Heart left ventricle (tissue), 16 donors: ENCODE data around the gene TLL1. TPM values are rescaled to one million over a fixed set of nuclear protein-coding genes. Genes with fewer than 3 reads are reported as not detected.

Experiments used
- ATAC-seq, 4 donors: fragments of 200-7000 bp; cut with Tn5 transposase; one replicate each; pipeline ENCODE4 v1.9.1; 2020 to 2022; ENCODE audit warnings: moderate library complexity in 4 of 4, mild to moderate bottlenecking in 3 of 4, moderate number of reproducible peaks in 1 of 4
- DNase-seq, 5 donors: peaks; one replicate each; pipeline ENCODE4 v3.0.0-alpha.2; 2020
- H3K27ac ChIP-seq, 12 donors: fragments of 200-600 bp; sonication (generic) in 4 of 12; one replicate each; pipeline versions ENCODE4 v1.5.0 to v1.8.0; 2016 to 2022; ENCODE audit warnings: mild to moderate bottlenecking in 2 of 12
- H3K27me3 ChIP-seq, 9 donors: fragments of 200-600 bp; sonication (generic) in 2 of 9; one replicate each; pipeline versions ENCODE4 v1.5.1 to v1.8.0; 2016 to 2022; ENCODE audit warnings: mild to moderate bottlenecking in 3 of 9
- H3K36me3 ChIP-seq, 9 donors: fragments of 200-600 bp; sonication (generic) in 2 of 9; one replicate each; pipeline versions ENCODE4 v1.5.0 to v1.8.0; 2018 to 2022; ENCODE audit warnings: mild to moderate bottlenecking in 2 of 9
- H3K4me1 ChIP-seq, 12 donors: fragments of 200-600 bp; sonication (generic) in 4 of 12; one replicate each; pipeline versions ENCODE4 v1.5.0 to v1.8.0; 2016 to 2022; ENCODE audit warnings: mild to moderate bottlenecking in 3 of 12
- H3K4me3 ChIP-seq, 12 donors: fragments of 200-600 bp; sonication (generic) in 4 of 12; one replicate each; pipeline versions ENCODE4 v1.5.0 to v1.8.0; 2017 to 2022; ENCODE audit warnings: mild to moderate bottlenecking in 9 of 12, moderate library complexity in 4 of 12
- H3K9me3 ChIP-seq, 12 donors: fragments of 200-600 bp; sonication (generic) in 4 of 12; one replicate each; pipeline versions ENCODE4 v1.5.0 to v1.8.0; 2016 to 2022; ENCODE audit warnings: mild to moderate bottlenecking in 1 of 12
- CTCF ChIP-seq, 12 donors: fragments of 200-600 bp; sonication (generic) in 4 of 12; IDR thresholded peaks; one replicate each; pipeline versions ENCODE4 v1.5.0 to v1.8.0; 2018 to 2022; ENCODE audit warnings: antibody characterized with exemption in 12 of 12, mild to moderate bottlenecking in 5 of 12
- POLR2A ChIP-seq, 2 donors: fragments of 450-650 bp; IDR thresholded peaks; one replicate each; pipeline ENCODE4 v1.6.1; 2017; ENCODE audit warnings: antibody characterized with exemption in 2 of 2, mild to moderate bottlenecking in 2 of 2, moderate library complexity in 2 of 2
- WGBS, 4 donors: extraction: QIAGEN DNeasy Blood & Tissue Kit in 2 of 4; methylation state at CpG; one replicate each; pipeline versions ENCODE4 v1.1.5 to v1.1.7; 2013 to 2018; 5-methylcytosine and 5-hydroxymethylcytosine counted together
- intact Hi-C, 10 donors: fragments of 100-400 bp; cut with DNase I; formaldehyde crosslinking; loops; one replicate each; pipeline versions ENCODE4 v1.11.1 to v1.14.2; 2022
- polyA plus RNA-seq, 2 donors: library from polyadenylated mRNA; stranded (reverse); fragments of 200-250 nt; gene quantifications; one replicate each; pipeline ENCODE4 v1.2.3, GENCODE V29; 2013
- total RNA-seq, 9 donors: library from RNA; depleted of rRNA in 2 of 9; stranded (reverse); fragments of >200 nt in 2 of 9; fragmentation: NEBNext Ultra II Directional in 3 of 9; extraction: Animal tissue kit (Norgen Biotek cat#: 25700) in 3 of 9; gene quantifications; one replicate each; pipeline versions ENCODE4 v1.1.0 to v1.2.4, GENCODE V29; 2016 to 2023
- donor health status: ischemic (EF 13 %, LVEDD 7.1; RV severe dilation, severe dysfunction).
- donor health status: healthy with polysubstance abuse.
- donor health status: DM: no; HTN: yes; CAD: no.
- donor health status: DM: no; HTN: no; CAD: no.
- donor health status: ischemic (EF 25% LVEDD 6.9; RV normal size, moderate dysfunction).
- donor health status: ischemic (EF 25% LVEDD 5.7; RV mildly dilated, moderate dysfunction).
- donor health status: healthy.
- donor health status: DM: yes; HTN: yes; CAD: no.
- donor health status: ischemic (EF 35%, LVEDD 5.7; RV mildly dilated, moderate dysfunction).
- donor health status: nonischemic (EF 11% LVEDD 7.7; RV severe dilation, severe dysfunction).
- donor health status: DM: yes; HTN: yes; CAD: no.
- donor health status: PGD.
- donor health status: ischemic (EF 29% LVEDD 5.4; RV normal size, mild dysfunction).
- donor health status: nonischemic (EF 23%, LVEDD 6.1; RV moderate dilation, normal function).

Gene TLL1
- total and polyA plus RNA-seq, 11 donors = 0.08 to 4.5 (median 1.2) TPM

DNA sequence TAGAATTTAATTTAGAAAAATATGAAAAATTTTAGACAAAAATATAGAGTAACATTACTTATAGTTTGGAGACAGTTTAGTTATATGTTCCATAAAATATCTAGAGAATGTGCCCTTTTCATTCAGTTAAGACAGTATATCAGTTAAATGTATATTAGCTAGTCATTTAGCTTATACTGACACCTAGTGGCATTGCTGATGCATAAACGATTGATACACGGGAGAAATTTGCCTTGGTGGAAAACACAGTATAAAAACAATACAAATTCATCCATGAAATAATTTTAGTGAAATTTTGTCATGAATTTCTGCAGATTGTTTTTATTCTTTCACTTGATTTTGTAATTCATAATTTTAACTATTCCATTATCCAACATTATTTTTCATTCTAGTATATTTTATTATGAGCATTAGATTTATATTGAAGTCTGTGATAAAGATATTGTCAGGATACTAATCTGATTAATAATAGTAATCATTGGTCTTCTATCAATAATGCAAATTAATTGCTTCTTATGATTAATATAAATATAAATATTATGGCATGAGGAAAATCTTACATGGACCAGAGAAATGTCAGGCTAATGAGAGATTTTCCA, 219.0 kb downstream of the TLL1 start:
- Histone ChIP-seq H3K27ac (no peak overlapping the region), H3K36me3 (no peaks in the 10 kb centered on the region), H3K4me3 (no peak overlapping the region), H3K4me1 (no peaks in the 10 kb centered on the region), H3K9me3 (no peaks in the 10 kb centered on the region), H3K27me3 (no peaks in the 10 kb centered on the region)
- intact Hi-C loops = loop anchor here (1.0 to 10.0 kb wide), 8 partner anchors 217 to 600 kb away; partner anchors contain the start of gene TLL1 (in 2 of the 10)
- no peak for ATAC-seq
- TF ChIP-seq CTCF (IDR thresholded peaks at IDR 0.05) = peak; percentile 65 to 89 (median 76)
- TF ChIP-seq POLR2A (IDR thresholded peaks at IDR 0.05) = no peak
- WGBS, 4 donors = 0% methylated on average over 2 of the region's 2 CpGs
- DNase-seq = no peak

DNA sequence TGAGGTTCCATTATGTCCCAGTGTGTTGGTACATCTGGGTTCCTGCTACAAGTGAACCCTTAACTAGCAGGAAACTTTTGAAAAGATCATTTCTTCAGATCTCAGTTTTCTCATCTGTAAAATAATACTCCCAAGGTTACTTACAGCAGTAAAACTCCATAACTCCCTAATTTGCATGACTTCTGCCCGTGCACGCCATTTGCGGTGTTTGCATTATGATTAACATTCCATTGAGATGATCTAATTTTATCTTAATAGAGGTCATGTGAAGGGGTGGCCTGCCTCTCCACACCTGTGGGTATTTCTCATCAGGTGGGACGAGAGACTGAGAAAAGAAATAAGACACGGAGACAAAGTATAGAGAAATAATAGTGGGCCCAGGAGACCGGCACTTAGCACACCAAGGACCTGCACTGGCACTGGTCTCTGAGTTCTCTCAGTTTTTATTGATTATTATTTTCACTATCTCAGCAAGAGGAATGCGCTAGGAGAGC, 219.8 kb downstream of the TLL1 start:
- H3K4me1 ChIP-seq = no peaks in the 10 kb centered on the region
- intact Hi-C loops = loop anchor here (1.0 to 10.0 kb wide), 6 partner anchors 218 to 601 kb away; partner anchors contain the start of gene TLL1 (in 2 of the 10)
- no peaks in the 10 kb centered on the region for H3K36me3 ChIP-seq
- ATAC-seq (no peak), DNase-seq (no peak)
- no peak overlapping the region for H3K27ac ChIP-seq
- TF ChIP-seq CTCF (IDR thresholded peaks at IDR 0.05) = no peak
- TF ChIP-seq POLR2A (IDR thresholded peaks at IDR 0.05) = no peak
- no peak overlapping the region for H3K4me3 ChIP-seq
- no peaks in the 10 kb centered on the region for H3K27me3 ChIP-seq
- WGBS, 4 donors = 67 to 71% (median 70%) methylated on average over 7 of the region's 7 CpGs
- H3K9me3 ChIP-seq = no peaks in the 10 kb centered on the region

DNA sequence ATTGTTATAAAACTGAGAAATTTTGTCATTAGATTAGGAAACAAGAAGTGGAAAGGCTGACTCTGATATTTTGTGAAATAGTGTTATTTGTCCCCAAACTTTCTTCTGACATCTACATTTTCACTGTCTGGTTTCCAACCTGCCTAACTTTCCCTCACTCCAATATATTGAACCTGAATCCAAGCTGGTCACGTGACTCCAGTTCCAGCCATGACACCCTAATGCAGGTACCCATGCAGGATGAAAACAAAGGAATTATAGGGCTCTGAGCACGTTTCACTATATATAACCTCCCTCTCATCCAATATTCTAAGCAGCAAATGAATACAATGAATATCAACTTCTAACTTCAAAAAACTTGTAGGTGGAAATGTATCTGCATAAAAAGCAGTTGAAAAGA, 231.6 kb downstream of the TLL1 start:
- H3K27me3 ChIP-seq = no peaks in the 10 kb centered on the region
- H3K27ac ChIP-seq = no peak overlapping the region
- DNase-seq (no peak), ATAC-seq (no peak)
- intact Hi-C loops = no loop called here
- H3K36me3 ChIP-seq = no peaks in the 10 kb centered on the region
- no peak for TF ChIP-seq CTCF (IDR thresholded peaks at IDR 0.05)
- TF ChIP-seq POLR2A (IDR thresholded peaks at IDR 0.05) = no peak
- H3K4me3 ChIP-seq = no peak overlapping the region
- 64 to 77% (median 69%) methylated on average over 2 of the region's 2 CpGs for WGBS, 4 donors
- no peaks in the 10 kb centered on the region for H3K4me1 ChIP-seq
- peaks cover 0 to 9% (median 0%) of the 10 kb centered on the region in 12 donors for H3K9me3 ChIP-seq

DNA sequence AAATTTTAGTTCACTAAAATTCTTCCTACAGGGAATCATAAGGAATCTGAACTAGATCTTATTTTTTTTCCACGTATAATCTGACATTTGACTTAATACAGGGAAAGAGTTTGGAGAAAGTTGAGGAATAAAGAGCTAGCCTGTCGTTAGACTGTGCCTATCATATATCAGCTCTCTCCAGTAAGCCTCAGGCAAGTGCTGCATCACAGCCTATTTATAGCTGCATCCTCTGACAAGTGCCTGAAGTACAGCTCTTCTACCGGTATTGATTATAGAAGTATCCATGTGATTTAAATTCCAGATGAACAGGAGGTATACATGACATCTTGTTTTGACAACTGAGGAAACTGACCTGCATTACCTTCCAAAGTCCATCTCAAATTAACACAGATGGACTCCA, 248.9 kb downstream of the TLL1 start:
- H3K4me3 ChIP-seq = peak overlapping the region in 1 of 12 donors; percentile 15
- TF ChIP-seq CTCF (IDR thresholded peaks at IDR 0.05) (no peak), POLR2A (IDR thresholded peaks at IDR 0.05) (no peak)
- no peak overlapping the region for H3K27ac ChIP-seq
- WGBS, 4 donors = 22 to 29% (median 25%) methylated on average over 3 of the region's 3 CpGs
- DNase-seq (peak in 2 of 5 donors; percentile 28 to 33), ATAC-seq (peak; percentile 81 to 98 (median 95))
- intact Hi-C loops = no loop called here
- H3K9me3 ChIP-seq = no peaks in the 10 kb centered on the region
- peaks cover 0 to 3% (median 0%) of the 10 kb centered on the region in 9 donors for H3K27me3 ChIP-seq
- H3K36me3 ChIP-seq = no peaks in the 10 kb centered on the region
- H3K4me1 ChIP-seq = no peaks in the 10 kb centered on the region
